HG03095 (cell line): ENCODE results near the gene PRUNE2.
A peak's percentile ranks its signal among the peaks of the same experiment; 100 is the strongest.

Experiments
- ATAC-seq: cut with Tn5 transposase; IDR thresholded peaks from one replicate; pipeline ENCODE4 v1.9.1; 2021; ENCODE audit warnings: moderate library complexity; ENCODE audit not compliant: unreplicated experiment

Gene PRUNE2

DNA sequence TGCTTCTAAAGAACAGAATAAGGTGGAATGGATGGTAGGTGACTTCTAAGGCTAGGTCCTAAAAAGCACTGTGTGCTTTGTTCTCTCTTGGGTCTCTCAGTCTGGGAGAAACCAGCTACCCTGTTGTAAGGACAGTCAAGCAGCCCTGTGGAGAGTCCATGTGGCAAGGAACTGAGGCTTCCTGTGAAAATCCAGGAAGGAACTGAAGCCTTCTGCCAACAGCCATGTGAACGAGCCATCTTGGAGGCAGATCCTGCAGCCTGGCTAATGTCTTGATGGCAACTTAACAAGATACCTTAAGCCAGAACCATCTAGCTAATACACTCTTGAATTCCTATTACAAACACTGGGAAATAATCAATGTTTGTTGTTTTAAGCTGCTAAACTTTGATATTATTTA lies 241.8 kb downstream of the PRUNE2 start:
- ATAC-seq = no peak

DNA sequence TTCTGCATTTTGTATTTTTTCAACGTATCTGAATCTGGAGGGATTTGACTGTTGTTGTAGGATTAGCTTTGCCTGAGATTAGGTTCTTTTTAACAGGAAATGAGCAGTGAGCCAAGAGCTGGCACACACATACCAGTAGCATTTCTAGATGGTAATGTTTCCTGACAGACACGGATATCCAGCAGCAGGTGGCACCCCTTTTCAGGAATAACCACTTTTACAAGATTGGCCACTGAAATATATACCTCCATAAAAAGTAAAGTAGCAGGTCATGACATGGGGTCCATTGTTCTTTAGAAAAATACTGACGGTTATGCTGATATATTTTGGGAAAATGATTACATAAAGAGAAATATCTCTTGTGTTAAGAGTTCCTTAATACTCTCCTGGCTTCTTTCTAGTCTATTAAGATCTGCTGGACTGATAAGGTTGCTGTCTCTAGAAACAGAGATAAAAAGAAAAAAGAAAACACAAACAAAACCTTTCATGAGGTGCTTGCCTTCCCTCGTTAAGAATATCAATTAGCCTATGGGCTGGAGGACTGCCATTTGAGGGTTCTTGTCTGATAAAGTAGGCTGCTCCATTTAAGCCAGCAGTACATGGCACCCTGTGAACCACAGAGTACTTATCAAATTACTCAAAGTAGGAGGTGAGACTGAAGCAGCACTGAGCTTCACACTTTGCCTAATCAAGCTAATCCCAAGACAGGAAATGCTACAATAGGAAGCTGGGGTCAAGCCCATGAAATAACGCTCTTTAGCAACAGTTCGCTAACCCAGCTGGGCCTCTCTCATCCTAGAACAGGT lies 243.2 kb downstream of the PRUNE2 start:
- no peak for ATAC-seq

GRCh38 chr9:76658510-76659231 lies 247.2 kb downstream of the PRUNE2 start:
- no peak for ATAC-seq

DNA sequence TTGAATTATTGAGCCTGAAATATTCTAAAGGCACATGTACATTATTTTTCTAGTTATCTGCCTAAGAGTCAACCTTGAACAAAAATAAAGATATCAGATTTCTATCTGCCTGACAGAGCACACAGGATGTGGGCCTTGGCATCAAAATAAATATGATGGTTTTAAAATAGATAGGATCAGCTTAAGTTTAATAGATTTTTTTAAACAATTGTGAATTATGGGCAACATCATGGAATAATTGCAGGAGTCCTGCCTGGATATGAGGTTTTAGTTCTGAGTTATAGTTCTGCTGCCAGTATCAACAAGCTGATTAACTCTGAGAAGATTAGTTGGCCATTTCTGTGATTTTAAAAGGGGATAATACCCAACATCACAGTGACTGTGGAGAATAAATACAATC lies 248.6 kb downstream of the PRUNE2 start:
- no peak for ATAC-seq

DNA sequence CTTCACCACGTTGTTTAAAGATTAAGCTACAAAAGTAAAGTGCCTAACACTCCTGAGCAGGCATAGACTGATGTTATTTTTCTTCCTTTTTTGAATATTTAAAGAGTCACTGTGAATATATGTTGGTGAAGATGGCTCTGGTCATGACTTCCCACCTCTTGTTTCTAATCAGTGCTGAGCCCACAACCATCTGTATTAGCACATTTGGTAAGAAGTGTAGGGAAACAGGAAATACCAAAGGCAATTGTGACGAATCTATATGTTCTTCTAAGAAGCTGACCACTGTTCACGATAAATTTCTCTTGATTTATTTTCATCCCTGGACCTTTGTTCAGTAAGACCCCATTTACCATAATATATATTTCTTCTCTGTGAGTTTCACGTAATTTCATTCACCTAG lies 249.9 kb downstream of the PRUNE2 start:
- ATAC-seq = no peak

DNA sequence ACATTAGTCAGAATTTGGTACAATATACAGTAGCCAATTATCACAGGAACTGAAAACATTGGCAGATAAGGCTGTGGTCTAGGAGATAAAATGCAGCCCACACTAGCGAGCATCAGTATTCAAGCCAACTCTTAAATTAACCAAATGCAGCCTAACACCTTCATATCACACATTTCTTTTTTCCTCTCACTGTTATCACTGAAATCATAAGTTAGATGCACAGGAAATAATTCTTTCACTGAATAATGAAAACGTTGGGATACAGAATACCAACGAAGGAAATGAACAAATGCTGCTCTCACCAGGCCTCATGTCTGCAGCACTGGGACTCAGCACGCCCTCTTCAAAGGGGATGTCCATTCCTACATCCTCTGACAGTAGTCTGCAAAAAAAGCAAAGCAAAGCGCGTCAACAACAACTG lies 250.8 kb downstream of the PRUNE2 start:
- no peak for ATAC-seq

- ATAC-seq = no peak
Observed at GRCh38 chr9:76654575-76654974, 251.3 kb downstream of the PRUNE2 start.

DNA sequence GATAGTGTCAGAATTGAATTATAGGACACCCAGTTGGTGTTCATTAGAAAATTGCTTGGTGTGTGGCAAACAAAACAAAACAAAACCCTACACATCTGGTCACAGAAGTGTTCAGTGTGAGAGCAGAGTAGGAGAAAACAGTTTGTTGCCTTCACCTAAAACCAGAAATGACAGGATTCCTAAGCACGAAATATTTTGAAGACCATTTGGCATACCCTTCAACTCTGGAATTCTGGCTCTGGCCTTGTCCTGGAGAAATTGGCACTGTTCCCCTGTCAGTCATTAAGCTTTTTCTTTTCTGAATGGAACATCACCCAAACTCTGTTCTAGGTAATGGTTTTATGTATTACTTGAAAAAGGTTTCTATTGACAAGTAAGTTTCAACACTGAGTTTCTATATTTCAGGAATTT lies 251.9 kb downstream of the PRUNE2 start:
- no peak for ATAC-seq

DNA sequence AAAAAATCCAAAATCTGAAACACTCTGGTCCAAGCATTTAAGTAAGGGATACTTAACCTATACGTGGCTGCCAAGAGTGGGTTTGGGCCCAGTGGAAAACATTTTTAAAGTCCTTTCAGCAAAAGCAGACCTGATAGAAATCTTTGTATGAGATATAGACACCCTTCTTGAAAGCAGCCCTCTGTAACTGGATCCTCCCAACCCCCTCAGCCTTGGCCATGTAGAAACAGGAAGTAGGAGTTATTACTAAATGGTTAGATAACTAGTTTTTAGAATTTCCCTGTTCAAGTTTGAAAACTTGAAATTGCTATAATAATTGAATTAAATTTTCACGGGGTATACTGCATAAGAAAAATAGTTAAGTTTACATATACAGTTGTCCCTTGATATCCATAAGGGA lies 253.0 kb downstream of the PRUNE2 start:
- ATAC-seq = no peak

GRCh38 chr9:76651119-76651705 lies 254.7 kb downstream of the PRUNE2 start:
- no peak for ATAC-seq

DNA sequence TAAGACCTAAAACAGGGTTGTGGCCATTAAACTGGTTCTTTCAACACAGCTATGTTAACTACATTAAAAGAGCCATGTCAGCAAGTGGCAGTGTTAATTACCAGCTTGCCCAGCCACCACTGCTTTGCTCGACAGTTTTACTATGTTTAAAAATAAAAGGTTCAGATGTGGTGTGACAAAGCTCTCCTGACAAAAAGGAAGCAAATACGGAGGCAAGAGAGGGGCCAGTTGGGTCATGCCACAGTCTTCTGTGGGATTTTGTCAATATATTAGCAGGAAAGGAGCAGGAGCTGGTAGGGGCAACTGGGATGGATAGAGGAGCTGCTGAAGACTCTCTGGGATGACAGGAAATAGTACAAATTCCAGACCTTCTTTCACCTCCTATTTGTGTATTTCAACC lies 255.2 kb downstream of the PRUNE2 start:
- ATAC-seq = no peak

- ATAC-seq = no peak
Observed at GRCh38 chr9:76649894-76650293, 256.0 kb downstream of the PRUNE2 start.

- no peak for ATAC-seq
Observed at GRCh38 chr9:76646249-76646648, 259.7 kb downstream of the PRUNE2 start.

GRCh38 chr9:76644647-76645250 lies 261.2 kb downstream of the PRUNE2 start:
- ATAC-seq = no peak

- ATAC-seq = peak; percentile 10
Observed at GRCh38 chr9:76644171-76644570, 261.7 kb downstream of the PRUNE2 start.

GRCh38 chr9:76643399-76644117 lies 262.4 kb downstream of the PRUNE2 start:
- ATAC-seq = peak; percentile 93

GRCh38 chr9:76642701-76643209 lies 263.2 kb downstream of the PRUNE2 start:
- no peak for ATAC-seq

DNA sequence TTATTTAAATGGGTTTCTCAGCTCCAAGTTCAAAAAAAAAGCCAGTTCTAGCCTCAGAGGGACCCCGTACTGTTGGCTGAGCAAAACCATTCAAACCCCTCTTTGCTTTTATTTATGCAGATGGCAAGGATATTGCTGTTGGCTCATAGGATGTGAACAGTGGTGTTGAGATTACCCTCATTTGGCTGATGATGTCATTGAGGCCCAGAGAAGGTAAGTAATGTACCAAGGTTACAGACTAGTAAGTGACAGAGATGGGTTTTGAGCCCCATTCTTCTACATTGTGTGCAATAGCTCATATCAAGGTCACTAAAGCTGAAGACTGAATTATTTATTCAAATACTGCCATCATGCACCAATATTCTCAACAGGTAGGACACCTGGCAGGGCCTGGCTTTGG lies 263.8 kb downstream of the PRUNE2 start:
- ATAC-seq = no peak

GRCh38 chr9:76638001-76638400 lies 267.9 kb downstream of the PRUNE2 start:
- no peak for ATAC-seq

- no peak for ATAC-seq
Observed at GRCh38 chr9:76637416-76637815, 268.5 kb downstream of the PRUNE2 start.
